ENCODE results near the gene MAP4K4. TPM values are rescaled to one million over a fixed set of nuclear protein-coding genes. Genes with fewer than 3 reads are reported as not detected.
"Not testable (repeated sequence)": the region's sequence is repeated elsewhere in the genome, so short reads cannot be mapped to it uniquely, and the experiment has no call there.

MAP4K4 gene
- total and polyA plus RNA-seq, 4 donors: 106 to 363 (median 200) TPM

- Histone ChIP-seq H3K9me3 (ENCODE audit: control insufficient read depth, insufficient read depth, low read length) (no peaks in the 10 kb centered on the region), H3K4me1 (ENCODE audit: control insufficient read depth, insufficient read depth, low read length) (peaks cover 40% of the 10 kb centered on the region), H3K4me3 (ENCODE audit: low read depth, low read length) (no peak overlapping the region), H3K27me3 (ENCODE audit: control insufficient read depth, insufficient read depth, low read length) (no peaks in the 10 kb centered on the region), H3K27ac (ENCODE audit: low read depth, low read length) (no peak overlapping the region), H3K36me3 (ENCODE audit: control insufficient read depth, insufficient read depth, low read length) (no peaks in the 10 kb centered on the region)
- whole genome bisulfite sequencing (ENCODE audit: insufficient coverage): no CpG with 5 or more reads among the region's 3 CpGs
- no peak for DNase-seq (ENCODE audit: low read depth in 4 of 6, low spot score in 6 of 6)
Measured at GRCh38 chr2:101758001-101758400, 60.5 kb downstream of the MAP4K4 start.

DNA sequence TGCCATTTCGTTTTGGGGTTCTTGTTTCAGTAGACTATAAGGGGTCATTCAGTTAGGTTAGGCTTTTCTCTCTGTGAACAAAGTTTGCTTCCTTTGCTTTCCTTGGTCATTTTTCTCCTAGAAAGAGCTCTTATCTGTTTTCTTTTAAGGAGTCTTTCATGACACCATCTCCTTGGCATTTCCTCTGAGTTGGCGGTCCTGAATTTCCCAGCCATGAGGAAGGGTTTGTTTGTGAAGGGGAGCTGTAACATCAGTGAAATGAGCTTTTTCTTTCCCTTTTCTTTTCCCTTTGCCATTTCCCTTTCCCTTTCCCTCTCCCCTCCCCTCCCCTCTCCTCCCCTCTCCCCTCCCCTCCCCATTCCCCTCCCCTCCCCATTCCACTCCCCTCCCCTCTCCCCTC, 61.7 kb downstream of the MAP4K4 start:
- H3K27me3 ChIP-seq (ENCODE audit: control insufficient read depth, insufficient read depth, low read length): no peaks in the 10 kb centered on the region
- no peaks in the 10 kb centered on the region for H3K9me3 ChIP-seq (ENCODE audit: control insufficient read depth, insufficient read depth, low read length)
- no peak for DNase-seq (ENCODE audit: low read depth in 4 of 6, low spot score in 6 of 6)
- H3K4me1 ChIP-seq (ENCODE audit: control insufficient read depth, insufficient read depth, low read length): peaks cover 41% of the 10 kb centered on the region
- no peak overlapping the region for H3K4me3 ChIP-seq (ENCODE audit: low read depth, low read length)
- peak overlapping the region; percentile 17 for H3K27ac ChIP-seq (ENCODE audit: low read depth, low read length)
- 83% methylated on average over 1 of the region's 2 CpGs for WGBS (ENCODE audit: insufficient coverage)
- H3K36me3 ChIP-seq (ENCODE audit: control insufficient read depth, insufficient read depth, low read length): no peaks in the 10 kb centered on the region

DNA sequence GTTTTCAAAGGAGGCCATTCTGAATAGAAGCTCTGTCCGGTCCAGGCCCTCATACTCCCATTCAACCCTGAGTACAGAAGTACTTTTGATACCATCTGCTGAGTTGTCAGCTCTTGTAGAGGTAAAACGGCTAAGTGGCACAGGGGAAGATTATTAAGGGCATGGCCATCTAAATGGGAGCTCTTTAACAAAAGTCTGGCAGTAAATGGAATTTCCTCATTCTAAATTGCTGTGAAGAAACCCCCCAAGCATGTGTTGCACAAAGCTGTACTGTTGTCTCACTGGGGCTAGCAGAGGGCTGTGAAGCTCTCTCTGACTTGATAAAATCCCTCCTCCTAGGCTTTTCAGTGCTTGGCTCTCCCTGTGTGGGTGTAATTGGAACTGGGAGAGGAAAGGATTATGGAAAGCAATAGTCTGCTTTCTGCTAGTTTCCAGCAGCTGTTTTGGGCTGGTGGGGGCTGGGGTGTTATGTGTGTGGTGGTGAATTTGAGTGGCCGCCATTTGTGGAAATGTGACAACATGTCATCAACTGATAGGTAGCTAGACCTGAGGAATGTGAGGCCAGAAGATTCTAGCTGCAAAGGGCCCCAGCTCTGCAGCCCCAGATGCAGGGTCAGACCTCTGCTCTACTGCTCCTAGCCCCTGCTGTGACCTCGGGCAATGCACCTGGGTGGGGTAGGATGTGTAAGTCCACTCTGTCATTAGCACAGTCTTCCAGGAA, 65.1 kb downstream of the MAP4K4 start:
- Histone ChIP-seq H3K27ac (ENCODE audit: low read depth, low read length) (peak overlapping the region; percentile 93), H3K4me3 (ENCODE audit: low read depth, low read length) (no peak overlapping the region)
- 60% methylated on average over 1 of the region's 4 CpGs for WGBS (ENCODE audit: insufficient coverage)

DNA sequence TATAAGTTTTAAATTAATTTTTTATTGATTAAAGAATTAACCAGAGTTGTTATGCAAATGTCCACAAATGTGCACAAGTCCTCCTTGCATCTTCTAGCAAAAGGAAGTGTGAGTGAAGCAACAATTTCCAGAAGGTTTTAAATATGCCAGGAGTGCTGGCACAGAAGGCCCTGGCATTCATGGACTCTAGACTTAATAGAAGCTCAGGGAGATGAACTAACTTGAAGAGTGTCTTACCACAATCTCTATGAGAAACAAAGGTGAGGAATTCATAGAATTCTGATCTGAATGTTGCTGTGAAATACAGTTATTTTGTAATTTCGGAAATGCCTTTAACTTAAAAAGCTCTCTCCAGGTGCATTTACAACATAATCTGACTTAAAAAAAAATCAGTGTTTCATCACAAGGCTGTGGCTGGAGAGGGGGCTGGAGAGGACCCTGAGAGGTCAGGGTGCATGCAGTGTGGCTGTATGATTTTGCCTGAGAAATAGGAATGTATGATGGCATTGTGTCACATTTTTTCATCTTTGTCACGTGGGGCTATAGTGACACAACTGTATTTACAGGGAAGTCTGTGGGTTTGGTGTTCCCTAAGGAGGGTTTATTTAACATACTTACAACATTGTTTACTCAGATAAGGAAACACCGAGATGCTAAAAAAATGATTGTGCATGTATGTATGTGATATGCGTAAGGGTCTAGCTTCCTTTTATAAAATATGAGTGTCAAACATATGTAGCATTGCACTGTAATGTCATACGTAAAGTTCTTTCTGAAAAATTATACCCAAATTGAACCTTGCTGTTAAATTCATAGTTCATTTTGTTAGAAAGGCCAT, 66.2 kb downstream of the MAP4K4 start:
- H3K4me3 ChIP-seq (ENCODE audit: low read depth, low read length): no peak overlapping the region
- H3K27ac ChIP-seq (ENCODE audit: low read depth, low read length): peak overlapping the region; percentile 93
- no peaks in the 10 kb centered on the region for H3K27me3 ChIP-seq (ENCODE audit: control insufficient read depth, insufficient read depth, low read length)
- H3K9me3 ChIP-seq (ENCODE audit: control insufficient read depth, insufficient read depth, low read length): no peaks in the 10 kb centered on the region
- H3K36me3 ChIP-seq (ENCODE audit: control insufficient read depth, insufficient read depth, low read length): no peaks in the 10 kb centered on the region
- WGBS (ENCODE audit: insufficient coverage): no CpG with 5 or more reads among the region's 5 CpGs
- peaks cover 28% of the 10 kb centered on the region for H3K4me1 ChIP-seq (ENCODE audit: control insufficient read depth, insufficient read depth, low read length)
- DNase-seq (ENCODE audit: low read depth in 4 of 6, low spot score in 6 of 6): no peak

More for the DNA sequence above, 65.1 kb downstream of the MAP4K4 start:
- H3K4me1 ChIP-seq (ENCODE audit: control insufficient read depth, insufficient read depth, low read length): peaks cover 29% of the 10 kb centered on the region
- peak in 2 of 6 donors; percentile 81 to 82 for DNase-seq (ENCODE audit: low read depth in 4 of 6, low spot score in 6 of 6)
- no peaks in the 10 kb centered on the region for H3K27me3 ChIP-seq (ENCODE audit: control insufficient read depth, insufficient read depth, low read length)
- H3K36me3 ChIP-seq (ENCODE audit: control insufficient read depth, insufficient read depth, low read length): no peaks in the 10 kb centered on the region
- H3K9me3 ChIP-seq (ENCODE audit: control insufficient read depth, insufficient read depth, low read length): no peaks in the 10 kb centered on the region

DNA sequence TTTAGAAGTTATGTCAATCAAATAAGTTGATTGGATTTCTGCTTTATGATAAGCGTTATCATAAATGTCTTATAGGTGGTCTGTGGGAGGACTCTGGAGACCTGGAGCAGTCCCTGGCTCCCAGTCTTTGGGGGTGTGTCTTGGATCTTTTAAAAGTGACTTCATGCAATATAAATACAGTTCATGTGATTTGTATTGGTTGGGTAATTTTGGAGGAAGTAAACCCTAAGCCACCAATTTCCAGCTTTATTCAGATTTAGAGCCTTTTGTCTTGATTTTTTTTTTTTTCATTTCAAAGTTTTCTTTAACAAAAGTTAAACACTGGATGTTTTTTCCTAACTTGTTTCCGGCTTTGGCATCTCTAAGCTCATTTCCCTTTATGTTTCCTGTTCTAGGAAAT, 68.8 kb downstream of the MAP4K4 start:
- Histone ChIP-seq H3K27me3 (ENCODE audit: control insufficient read depth, insufficient read depth, low read length) (no peaks in the 10 kb centered on the region), H3K27ac (ENCODE audit: low read depth, low read length) (peak overlapping the region; percentile 69), H3K36me3 (ENCODE audit: control insufficient read depth, insufficient read depth, low read length) (no peaks in the 10 kb centered on the region), H3K9me3 (ENCODE audit: control insufficient read depth, insufficient read depth, low read length) (no peaks in the 10 kb centered on the region), H3K4me1 (ENCODE audit: control insufficient read depth, insufficient read depth, low read length) (peaks cover 30% of the 10 kb centered on the region), H3K4me3 (ENCODE audit: low read depth, low read length) (no peak overlapping the region)
- no peak for DNase-seq (ENCODE audit: low read depth in 4 of 6, low spot score in 6 of 6)
- WGBS (ENCODE audit: insufficient coverage): no CpG with 5 or more reads among the region's 2 CpGs

- WGBS (ENCODE audit: insufficient coverage): 37% methylated on average over 2 of the region's 5 CpGs
- Histone ChIP-seq H3K27me3 (ENCODE audit: control insufficient read depth, insufficient read depth, low read length) (no peaks in the 10 kb centered on the region), H3K27ac (ENCODE audit: low read depth, low read length) (peak overlapping the region; percentile 69), H3K36me3 (ENCODE audit: control insufficient read depth, insufficient read depth, low read length) (no peaks in the 10 kb centered on the region), H3K9me3 (ENCODE audit: control insufficient read depth, insufficient read depth, low read length) (no peaks in the 10 kb centered on the region), H3K4me1 (ENCODE audit: control insufficient read depth, insufficient read depth, low read length) (peaks cover 29% of the 10 kb centered on the region), H3K4me3 (ENCODE audit: low read depth, low read length) (no peak overlapping the region)
- DNase-seq (ENCODE audit: low read depth in 4 of 6, low spot score in 6 of 6): no peak
Measured at GRCh38 chr2:101766871-101767739, 69.6 kb downstream of the MAP4K4 start.

DNA sequence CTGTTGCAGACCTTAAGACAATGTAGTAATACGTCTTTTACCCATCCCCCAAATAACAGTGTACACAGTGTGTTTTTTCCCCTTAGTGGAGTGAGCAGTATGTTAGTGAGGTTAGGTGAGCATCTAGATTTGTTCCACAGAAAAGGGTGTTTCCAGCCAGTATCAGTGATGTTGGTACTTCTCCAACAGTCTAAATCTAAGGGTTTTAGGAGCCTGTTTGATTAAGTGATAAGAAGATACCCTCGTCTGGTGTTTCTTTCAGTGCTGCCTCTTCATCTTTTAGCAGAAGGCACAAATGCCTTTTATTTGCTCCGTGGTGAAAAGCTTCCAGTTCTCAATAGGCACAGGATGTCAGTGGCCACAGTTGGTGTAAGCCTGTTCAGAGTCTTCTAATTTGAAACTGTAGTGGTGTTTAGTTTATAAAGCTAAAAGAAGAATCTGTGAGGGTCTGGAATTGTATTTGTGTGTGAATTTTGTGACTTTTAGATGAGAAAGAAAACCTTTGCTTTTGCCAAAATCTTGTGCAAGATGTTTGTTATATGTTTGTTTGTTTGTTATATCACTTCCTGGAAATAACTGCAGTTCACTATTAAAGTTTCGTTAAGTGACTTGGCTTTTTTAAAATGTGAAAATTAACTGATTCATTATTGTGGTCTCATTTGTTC, 71.2 kb downstream of the MAP4K4 start:
- Histone ChIP-seq H3K36me3 (ENCODE audit: control insufficient read depth, insufficient read depth, low read length) (no peaks in the 10 kb centered on the region), H3K27ac (ENCODE audit: low read depth, low read length) (peak overlapping the region; percentile 37), H3K4me1 (ENCODE audit: control insufficient read depth, insufficient read depth, low read length) (peaks cover 28% of the 10 kb centered on the region), H3K9me3 (ENCODE audit: control insufficient read depth, insufficient read depth, low read length) (no peaks in the 10 kb centered on the region), H3K27me3 (ENCODE audit: control insufficient read depth, insufficient read depth, low read length) (no peaks in the 10 kb centered on the region), H3K4me3 (ENCODE audit: low read depth, low read length) (no peak overlapping the region)
- WGBS (ENCODE audit: insufficient coverage): 0% methylated on average over 1 of the region's 4 CpGs
- DNase-seq (ENCODE audit: low read depth in 4 of 6, low spot score in 6 of 6): peak in 1 of 6 donors; percentile 58

DNA sequence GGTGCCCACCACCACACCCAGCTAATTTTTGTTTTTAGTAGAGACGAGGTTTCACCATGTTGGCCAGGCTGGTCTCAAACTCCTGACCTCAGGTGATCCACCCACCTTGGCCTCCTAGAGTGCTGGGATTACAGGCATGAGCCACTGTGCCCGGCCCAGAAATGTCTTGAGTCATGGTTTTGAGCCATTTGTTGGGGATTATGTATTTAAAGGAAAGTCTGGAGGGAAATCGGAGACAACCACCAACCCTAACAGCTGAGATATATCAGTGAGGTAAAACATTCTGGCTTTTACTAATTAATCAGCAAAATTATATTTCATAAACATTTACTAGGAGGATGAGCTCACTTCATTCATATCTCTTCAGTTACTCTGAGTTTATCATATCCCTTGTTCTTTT, 72.2 kb downstream of the MAP4K4 start:
- H3K9me3 ChIP-seq (ENCODE audit: control insufficient read depth, insufficient read depth, low read length); DNase-seq (ENCODE audit: low read depth in 4 of 6, low spot score in 6 of 6); H3K27ac ChIP-seq (ENCODE audit: low read depth, low read length); H3K27me3 ChIP-seq (ENCODE audit: control insufficient read depth, insufficient read depth, low read length); H3K4me3 ChIP-seq (ENCODE audit: low read depth, low read length); H3K36me3 ChIP-seq (ENCODE audit: control insufficient read depth, insufficient read depth, low read length): not testable (repeated sequence)
- WGBS (ENCODE audit: insufficient coverage): no CpG with 5 or more reads among the region's 3 CpGs
- H3K4me1 ChIP-seq (ENCODE audit: control insufficient read depth, insufficient read depth, low read length): peaks cover 26% of the 10 kb centered on the region

- Histone ChIP-seq H3K27ac (ENCODE audit: low read depth, low read length) (no peak overlapping the region), H3K27me3 (ENCODE audit: control insufficient read depth, insufficient read depth, low read length) (no peaks in the 10 kb centered on the region), H3K4me1 (ENCODE audit: control insufficient read depth, insufficient read depth, low read length) (peaks cover 26% of the 10 kb centered on the region), H3K36me3 (ENCODE audit: control insufficient read depth, insufficient read depth, low read length) (no peaks in the 10 kb centered on the region), H3K9me3 (ENCODE audit: control insufficient read depth, insufficient read depth, low read length) (no peaks in the 10 kb centered on the region), H3K4me3 (ENCODE audit: low read depth, low read length) (no peak overlapping the region)
- 17% methylated on average over 2 of the region's 2 CpGs for whole genome bisulfite sequencing (ENCODE audit: insufficient coverage)
- DNase-seq (ENCODE audit: low read depth in 4 of 6, low spot score in 6 of 6): peak in 1 of 6 donors; percentile 64
Measured at GRCh38 chr2:101770726-101771125, 73.2 kb downstream of the MAP4K4 start.

Data from spinal cord (tissue), 10 donors.